SK-N-MC (cell line): ENCODE results near the gene MPND.

Experiments used
- DNase-seq: peaks from one replicate; pipeline ENCODE4 v3.0.0-alpha.2; 2011; ENCODE audit warnings: low read depth, low spot score
- H3K27ac ChIP-seq: fragments of 200-600 bp; sonication (generic); 2 replicates; pipeline ENCODE4 v1.5.1; 2016; ENCODE audit warnings: mixed run types
- H3K36me3 ChIP-seq: fragments of 200-600 bp; sonication (generic); 2 replicates; pipeline ENCODE4 v1.6.1; 2017; ENCODE audit warnings: antibody characterized with exemption, low read length, mixed read lengths; ENCODE audit not compliant: insufficient read depth
- H3K4me3 ChIP-seq: fragments of 200-600 bp; sonication (generic); 2 replicates; pipeline ENCODE4 v1.5.1; 2016
- H3K9ac ChIP-seq: fragments of 200-600 bp; sonication (generic); 2 replicates; pipeline ENCODE4 v1.8.0; 2017; ENCODE audit warnings: mixed run types, mixed read lengths; ENCODE audit not compliant: insufficient read length
- H3K9me3 ChIP-seq: fragments of 200-600 bp; sonication (generic); 2 replicates; pipeline ENCODE4 v1.6.1; 2017; ENCODE audit warnings: low read depth, mild to moderate bottlenecking, antibody characterized with exemption, low read length, moderate library complexity, mixed read lengths
- EZH2 ChIP-seq: fragments of 200-600 bp; sonication (generic); IDR thresholded peaks from one replicate; pipeline ENCODE4 v1.6.1; 2017; ENCODE audit warnings: antibody characterized with exemption
- FOXP2 ChIP-seq: optimal IDR thresholded peaks from 2 replicates; pipeline ENCODE3; 2011; ENCODE audit warnings: mild to moderate bottlenecking, moderate library complexity; ENCODE audit not compliant: insufficient read depth; ENCODE audit errors: extremely low read length, control extremely low read depth
- POLR2AphosphoS5 ChIP-seq: IDR thresholded peaks from 2 replicates; pipeline ENCODE4 v1.6.1; 2012; ENCODE audit warnings: mild to moderate bottlenecking, low read depth, low read length, borderline replicate concordance

The MPND gene

GRCh38 chr19:4301590-4302242 lies 41.6 kb upstream of the MPND start:
- Histone ChIP-seq H3K9ac (peak overlapping the region; percentile 15), H3K9me3 (no peaks in the 10 kb centered on the region), H3K4me3 (no peak overlapping the region), H3K36me3 (no peaks in the 10 kb centered on the region), H3K27ac (no peak overlapping the region)
- no peak for TF ChIP-seq POLR2AphosphoS5
- TF ChIP-seq EZH2, result no peak
- TF ChIP-seq FOXP2, result no peak
- DNase-seq, result no peak

GRCh38 chr19:4302243-4302640 lies 41.1 kb upstream of the MPND start, which contains the start of gene TMIGD2:
TSS of gene TMIGD2 (minus strand) at chr19:4302389. CDS start at chr19:4302385, 4 bp downstream.
- Histone ChIP-seq H3K9ac (peak within 1 kb of the TSS; percentile 15), H3K4me3 (no peak within 1 kb of the TSS)

GRCh38 chr19:4303819-4304537 lies 39.4 kb upstream of the MPND start:
- no peak for DNase-seq
- no peaks in the 10 kb centered on the region for H3K36me3 ChIP-seq
- no peak overlapping the region for H3K27ac ChIP-seq
- peak overlapping the region; percentile 69 for H3K4me3 ChIP-seq
- H3K9me3 ChIP-seq, result no peaks in the 10 kb centered on the region
- no peak overlapping the region for H3K9ac ChIP-seq
- TF ChIP-seq POLR2AphosphoS5 (no peak), FOXP2 (no peak), EZH2 (no peak)

More at GRCh38 chr19:4302243-4302640, 41.1 kb upstream of the MPND start, which contains the start of gene TMIGD2:
- TF ChIP-seq EZH2, result no peak
- TF ChIP-seq FOXP2, result no peak
- no peak for DNase-seq
- H3K27ac ChIP-seq, result no peak within 1 kb of the TSS
- no peaks in the 10 kb centered on the region for H3K9me3 ChIP-seq
- no peaks in the 10 kb centered on the region for H3K36me3 ChIP-seq

GRCh38 chr19:4304538-4305256 lies 38.7 kb upstream of the MPND start, which contains the start of gene FSD1:
TSS of gene FSD1 (plus strand) at chr19:4304598. CDS start at chr19:4304747, 149 bp downstream.
- peak within 1 kb of the TSS; percentile 69 for H3K4me3 ChIP-seq
- H3K27ac ChIP-seq, result no peak within 1 kb of the TSS
- TF ChIP-seq EZH2 (no peak), POLR2AphosphoS5 (no peak), FOXP2 (no peak)
- no peak within 1 kb of the TSS for H3K9ac ChIP-seq
- no peak for DNase-seq
- H3K36me3 ChIP-seq, result no peaks in the 10 kb centered on the region
- no peaks in the 10 kb centered on the region for H3K9me3 ChIP-seq

- Histone ChIP-seq H3K36me3 (no peaks in the 10 kb centered on the region), H3K4me3 (no peak overlapping the region), H3K9ac (no peak overlapping the region), H3K27ac (no peak overlapping the region), H3K9me3 (no peaks in the 10 kb centered on the region)
- no peak for DNase-seq
- TF ChIP-seq EZH2 (no peak), FOXP2 (no peak), POLR2AphosphoS5 (no peak)
Observed at GRCh38 chr19:4305257-4305612, 38.1 kb upstream of the MPND start.

- TF ChIP-seq POLR2AphosphoS5, result no peak
- TF ChIP-seq EZH2, result no peak
- TF ChIP-seq FOXP2, result no peak
- Histone ChIP-seq H3K9ac (no peak overlapping the region), H3K36me3 (no peaks in the 10 kb centered on the region), H3K27ac (no peak overlapping the region), H3K4me3 (no peak overlapping the region), H3K9me3 (no peaks in the 10 kb centered on the region)
- no peak for DNase-seq
Observed at GRCh38 chr19:4305659-4306058, 37.7 kb upstream of the MPND start.

GRCh38 chr19:4310247-4311121 lies 32.9 kb upstream of the MPND start:
- no peak overlapping the region for H3K9ac ChIP-seq
- DNase-seq, result no peak
- H3K4me3 ChIP-seq, result no peak overlapping the region
- H3K27ac ChIP-seq, result no peak overlapping the region
- no peak for TF ChIP-seq POLR2AphosphoS5
- TF ChIP-seq EZH2, result no peak
- no peak for TF ChIP-seq FOXP2
- no peaks in the 10 kb centered on the region for H3K9me3 ChIP-seq
- no peaks in the 10 kb centered on the region for H3K36me3 ChIP-seq
